Liver (tissue), 9 donors: ENCODE measurements around the gene BRDT. TPM values are rescaled to one million over a fixed set of nuclear protein-coding genes. Genes with fewer than 3 reads are reported as not detected.

ENCODE experiments used
- DNase-seq: peaks from one replicate; pipeline ENCODE4 v3.0.0-alpha.2; 2017; ENCODE audit warnings: low spot score
- H3K27ac ChIP-seq, 2 donors: one replicate each; pipeline ENCODE4 v1.7.0; 2013; ENCODE audit warnings: inconsistent platforms in 2 of 2, low read length in 2 of 2, control low read depth in 1 of 2, low read depth in 1 of 2, mild to moderate bottlenecking in 1 of 2
- H3K27me3 ChIP-seq, 4 donors: one replicate each; pipeline versions ENCODE4 v1.6.1 to v1.7.0; 2013; ENCODE audit warnings: low read length in 3 of 4, inconsistent platforms in 1 of 4, mild to moderate bottlenecking in 1 of 4, moderate library complexity in 1 of 4; ENCODE audit not compliant: control insufficient read depth in 4 of 4, insufficient read depth in 4 of 4
- H3K36me3 ChIP-seq, 4 donors: one replicate each; pipeline versions ENCODE4 v1.6.1 to v1.7.0; 2013; ENCODE audit warnings: low read length in 3 of 4, mild to moderate bottlenecking in 3 of 4, low read depth in 1 of 4, moderate library complexity in 1 of 4; ENCODE audit not compliant: control insufficient read depth in 4 of 4, insufficient read depth in 3 of 4
- H3K4me1 ChIP-seq, 4 donors: one replicate each; pipeline versions ENCODE4 v1.6.1 to v1.7.0; 2013; ENCODE audit warnings: low read length in 3 of 4, mild to moderate bottlenecking in 3 of 4, moderate library complexity in 1 of 4; ENCODE audit not compliant: control insufficient read depth in 4 of 4, insufficient read depth in 4 of 4
- H3K4me3 ChIP-seq, 3 donors: one replicate each; pipeline versions ENCODE4 v1.6.1 to v1.7.0; 2013; ENCODE audit warnings: low read length in 3 of 3, control low read depth in 1 of 3, low read depth in 1 of 3, mild to moderate bottlenecking in 1 of 3
- H3K9ac ChIP-seq, 2 donors: one replicate each; pipeline ENCODE4 v1.7.0; 2013; ENCODE audit warnings: low read length in 2 of 2, mild to moderate bottlenecking in 2 of 2, moderate library complexity in 2 of 2, control low read depth in 1 of 2, low read depth in 1 of 2
- H3K9me3 ChIP-seq, 4 donors: one replicate each; pipeline versions ENCODE4 v1.6.1 to v1.7.0; 2013; ENCODE audit warnings: low read length in 3 of 4; ENCODE audit not compliant: control insufficient read depth in 4 of 4
- ATF3 ChIP-seq: IDR thresholded peaks from 2 replicates; pipeline ENCODE4 v1.6.1; 2016; ENCODE audit warnings: antibody characterized with exemption
- CTCF ChIP-seq: fragments of 150-350 bp; IDR thresholded peaks from 2 replicates; pipeline ENCODE4 v1.5.1; 2017; ENCODE audit warnings: improper control_type of control experiment, low read depth, low read length; ENCODE audit not compliant: missing input control
- EGR1 ChIP-seq, 2 donors: IDR thresholded peaks; 2 replicates each; pipeline ENCODE4 v1.6.1; 2016 to 2018; ENCODE audit warnings: antibody characterized with exemption in 2 of 2, low read depth in 2 of 2
- FOXA1 ChIP-seq: IDR thresholded peaks from 2 replicates; pipeline ENCODE4 v1.6.1; 2016; ENCODE audit warnings: antibody characterized with exemption
- HNF4A ChIP-seq, 2 donors: conservative IDR thresholded peaks; 2 replicates each; pipeline ENCODE4 v1.6.1; 2016; ENCODE audit warnings: antibody characterized with exemption in 2 of 2, mild to moderate bottlenecking in 2 of 2
- RXRA ChIP-seq, 2 donors: IDR thresholded peaks; 2 replicates each; pipeline ENCODE4 v1.6.1; 2017 to 2018; ENCODE audit warnings: antibody characterized with exemption in 2 of 2, mild to moderate bottlenecking in 1 of 2
- TAF1 ChIP-seq: conservative IDR thresholded peaks from 2 replicates; pipeline ENCODE4 v1.6.1; 2016; ENCODE audit warnings: antibody characterized with exemption, mild to moderate bottlenecking
- YY1 ChIP-seq: IDR thresholded peaks from 2 replicates; pipeline ENCODE4 v1.6.1; 2016; ENCODE audit warnings: antibody characterized with exemption, mild to moderate bottlenecking
- WGBS: extraction: QIAGEN DNeasy Blood & Tissue Kit; methylation state at CpG from one replicate; pipeline ENCODE4 v1.1.7; 2013; 5-methylcytosine and 5-hydroxymethylcytosine counted together
- polyA plus RNA-seq, 2 donors: library from polyadenylated mRNA; stranded (reverse) in 1 of 2; unstranded in 1 of 2; fragments of 200-250 nt in 1 of 2; fragments of >200 nt in 1 of 2; fragmentation: Nextera tagmentation in 1 of 2; extraction: Ambion mirVana in 1 of 2; gene quantifications; one replicate each; pipeline versions ENCODE4 v1.2.1 to v1.2.3, GENCODE V29; 2013 to 2015
- total RNA-seq, 2 donors: library from RNA; depleted of rRNA; stranded (reverse); fragments of >200 nt; gene quantifications; one replicate each; pipeline ENCODE4 v1.2.3, GENCODE V29; 2014
- TF ChIP-seq, protein P1 (sequence below): IDR thresholded peaks from 2 replicates; pipeline ENCODE4 v1.6.1; 2016; ENCODE audit warnings: antibody characterized with exemption
- TF ChIP-seq, protein P2 (sequence below): IDR thresholded peaks from 2 replicates; pipeline ENCODE4 v1.6.1; 2016; ENCODE audit warnings: antibody characterized with exemption, mild to moderate bottlenecking
- donor health status: healthy.
- donor health status: healthy.
- donor health status: healthy.
- donor health status: healthy.
- donor health status: healthy.

The BRDT gene
- total and polyA plus RNA-seq, 4 donors = not detected

DNA sequence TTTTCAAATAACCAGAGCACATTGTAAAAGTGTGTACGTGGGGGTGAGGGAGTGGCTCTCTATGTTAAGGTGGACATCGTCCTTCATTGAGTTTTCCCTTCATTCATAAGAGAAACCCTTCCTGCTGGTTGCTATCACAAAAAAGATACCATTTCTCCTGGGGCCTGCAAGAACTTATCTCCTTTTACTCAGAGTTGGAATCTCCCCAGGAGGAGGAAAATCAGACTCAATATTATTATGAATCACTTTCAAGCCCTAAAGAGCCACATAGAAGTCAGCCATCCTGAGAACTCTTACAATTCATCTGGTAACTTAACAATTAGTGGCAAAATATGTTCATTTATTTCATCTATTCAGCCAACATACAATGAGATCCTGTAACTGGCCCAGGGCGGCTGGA lies 36.2 kb upstream of the BRDT start:
- 68% methylated on average over 3 of the region's 3 CpGs for WGBS
- no peaks in the 10 kb centered on the region for H3K9me3 ChIP-seq
- no peaks in the 10 kb centered on the region for H3K36me3 ChIP-seq
- no peak for DNase-seq
- no peak overlapping the region for H3K9ac ChIP-seq
- no peak overlapping the region for H3K4me3 ChIP-seq
- TF ChIP-seq, protein P1, sequence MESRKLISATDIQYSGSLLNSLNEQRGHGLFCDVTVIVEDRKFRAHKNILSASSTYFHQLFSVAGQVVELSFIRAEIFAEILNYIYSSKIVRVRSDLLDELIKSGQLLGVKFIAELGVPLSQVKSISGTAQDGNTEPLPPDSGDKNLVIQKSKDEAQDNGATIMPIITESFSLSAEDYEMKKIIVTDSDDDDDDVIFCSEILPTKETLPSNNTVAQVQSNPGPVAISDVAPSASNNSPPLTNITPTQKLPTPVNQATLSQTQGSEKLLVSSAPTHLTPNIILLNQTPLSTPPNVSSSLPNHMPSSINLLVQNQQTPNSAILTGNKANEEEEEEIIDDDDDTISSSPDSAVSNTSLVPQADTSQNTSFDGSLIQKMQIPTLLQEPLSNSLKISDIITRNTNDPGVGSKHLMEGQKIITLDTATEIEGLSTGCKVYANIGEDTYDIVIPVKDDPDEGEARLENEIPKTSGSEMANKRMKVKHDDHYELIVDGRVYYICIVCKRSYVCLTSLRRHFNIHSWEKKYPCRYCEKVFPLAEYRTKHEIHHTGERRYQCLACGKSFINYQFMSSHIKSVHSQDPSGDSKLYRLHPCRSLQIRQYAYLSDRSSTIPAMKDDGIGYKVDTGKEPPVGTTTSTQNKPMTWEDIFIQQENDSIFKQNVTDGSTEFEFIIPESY = no peak
- TF ChIP-seq YY1 = no peak
- H3K27ac ChIP-seq = no peak overlapping the region
- H3K4me1 ChIP-seq = no peaks in the 10 kb centered on the region
- H3K27me3 ChIP-seq = no peaks in the 10 kb centered on the region

GRCh38 chr1:91916046-91916445 lies 33.2 kb upstream of the BRDT start:
- WGBS = 85% methylated on average over 4 of the region's 4 CpGs

DNA sequence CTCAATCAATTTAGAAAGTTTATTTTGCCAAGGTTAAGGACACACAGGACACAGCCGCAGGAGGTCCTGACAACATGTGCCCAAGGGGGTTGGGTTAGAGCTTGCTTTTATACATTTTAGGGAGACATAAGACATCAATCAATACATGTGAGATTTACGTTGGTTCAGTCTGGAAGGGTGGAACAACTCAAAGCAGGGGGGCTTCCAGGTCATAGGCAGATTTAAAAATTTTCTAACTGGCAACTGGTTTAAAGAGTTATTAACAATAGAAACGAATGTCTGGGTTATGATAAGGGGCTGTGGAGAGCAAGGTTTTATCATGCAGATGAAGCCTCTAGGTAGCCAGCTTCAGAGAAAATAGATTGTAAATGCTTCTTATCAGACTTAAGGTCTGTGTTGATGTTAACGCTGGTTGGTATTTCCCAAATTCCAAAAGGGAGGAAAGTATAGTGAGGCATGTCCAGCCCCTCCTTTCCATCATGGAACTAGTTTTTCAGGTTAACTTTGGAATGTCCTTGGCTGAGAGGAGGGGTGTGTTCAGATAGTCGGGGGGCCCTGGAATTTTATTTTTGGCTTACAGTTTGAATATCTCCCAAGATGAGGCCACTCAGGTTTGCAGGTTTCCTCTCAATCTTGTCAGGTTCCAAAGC lies 32.3 kb upstream of the BRDT start:
- Histone ChIP-seq H3K9ac (no peak overlapping the region), H3K27ac (no peak overlapping the region), H3K9me3 (no peaks in the 10 kb centered on the region), H3K36me3 (no peaks in the 10 kb centered on the region), H3K4me3 (no peak overlapping the region), H3K4me1 (no peaks in the 10 kb centered on the region), H3K27me3 (no peaks in the 10 kb centered on the region)
- DNase-seq = no peak
- TF ChIP-seq, protein P1 = no peak
- no peak for TF ChIP-seq YY1
- TF ChIP-seq, protein P2, sequence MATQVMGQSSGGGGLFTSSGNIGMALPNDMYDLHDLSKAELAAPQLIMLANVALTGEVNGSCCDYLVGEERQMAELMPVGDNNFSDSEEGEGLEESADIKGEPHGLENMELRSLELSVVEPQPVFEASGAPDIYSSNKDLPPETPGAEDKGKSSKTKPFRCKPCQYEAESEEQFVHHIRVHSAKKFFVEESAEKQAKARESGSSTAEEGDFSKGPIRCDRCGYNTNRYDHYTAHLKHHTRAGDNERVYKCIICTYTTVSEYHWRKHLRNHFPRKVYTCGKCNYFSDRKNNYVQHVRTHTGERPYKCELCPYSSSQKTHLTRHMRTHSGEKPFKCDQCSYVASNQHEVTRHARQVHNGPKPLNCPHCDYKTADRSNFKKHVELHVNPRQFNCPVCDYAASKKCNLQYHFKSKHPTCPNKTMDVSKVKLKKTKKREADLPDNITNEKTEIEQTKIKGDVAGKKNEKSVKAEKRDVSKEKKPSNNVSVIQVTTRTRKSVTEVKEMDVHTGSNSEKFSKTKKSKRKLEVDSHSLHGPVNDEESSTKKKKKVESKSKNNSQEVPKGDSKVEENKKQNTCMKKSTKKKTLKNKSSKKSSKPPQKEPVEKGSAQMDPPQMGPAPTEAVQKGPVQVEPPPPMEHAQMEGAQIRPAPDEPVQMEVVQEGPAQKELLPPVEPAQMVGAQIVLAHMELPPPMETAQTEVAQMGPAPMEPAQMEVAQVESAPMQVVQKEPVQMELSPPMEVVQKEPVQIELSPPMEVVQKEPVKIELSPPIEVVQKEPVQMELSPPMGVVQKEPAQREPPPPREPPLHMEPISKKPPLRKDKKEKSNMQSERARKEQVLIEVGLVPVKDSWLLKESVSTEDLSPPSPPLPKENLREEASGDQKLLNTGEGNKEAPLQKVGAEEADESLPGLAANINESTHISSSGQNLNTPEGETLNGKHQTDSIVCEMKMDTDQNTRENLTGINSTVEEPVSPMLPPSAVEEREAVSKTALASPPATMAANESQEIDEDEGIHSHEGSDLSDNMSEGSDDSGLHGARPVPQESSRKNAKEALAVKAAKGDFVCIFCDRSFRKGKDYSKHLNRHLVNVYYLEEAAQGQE = no peak
- TF ChIP-seq RXRA (IDR thresholded peaks at IDR 0.05) = no peak
- no peak for TF ChIP-seq FOXA1
- WGBS = 80% methylated on average over 5 of the region's 5 CpGs

More at GRCh38 chr1:91916046-91916445, 33.2 kb upstream of the BRDT start:
- Histone ChIP-seq H3K27ac (no peak overlapping the region), H3K36me3 (no peaks in the 10 kb centered on the region), H3K27me3 (no peaks in the 10 kb centered on the region), H3K9ac (no peak overlapping the region), H3K9me3 (no peaks in the 10 kb centered on the region), H3K4me1 (no peaks in the 10 kb centered on the region), H3K4me3 (no peak overlapping the region)
- no peak for DNase-seq
- TF ChIP-seq CTCF = no peak
- no peak for TF ChIP-seq TAF1
- TF ChIP-seq ATF3 = no peak
- TF ChIP-seq EGR1 (IDR thresholded peaks at IDR 0.05; ENCODE audit: low read depth in 2 of 2) = no peak
- TF ChIP-seq HNF4A (conservative IDR thresholded peaks at IDR 0.05) = no peak
